Mucosa of descending colon (tissue), 3 donors: Measurements from ENCODE around the gene RGS17. TPM values are rescaled to one million over a fixed set of nuclear protein-coding genes. Genes with fewer than 3 reads are reported as not detected.

Experiments
- ATAC-seq: fragments of 200-7000 bp; cut with Tn5 transposase; one replicate; pipeline ENCODE4 v1.9.1; 2020; ENCODE audit warnings: mild to moderate bottlenecking, moderate library complexity
- DNase-seq, 3 donors: peaks; one replicate each; pipeline ENCODE4 v3.0.0-alpha.2; 2020
- H3K36me3 ChIP-seq: fragments of 200-600 bp; one replicate; pipeline ENCODE4 v1.8.0; 2021; ENCODE audit warnings: low read depth, mild to moderate bottlenecking
- H3K4me1 ChIP-seq: fragments of 200-600 bp; one replicate; pipeline ENCODE4 v1.8.0; 2021; ENCODE audit warnings: low read depth, mild to moderate bottlenecking
- H3K4me3 ChIP-seq: fragments of 200-600 bp; one replicate; pipeline ENCODE4 v1.8.0; 2021; ENCODE audit warnings: mild to moderate bottlenecking
- H3K9me3 ChIP-seq: fragments of 200-600 bp; one replicate; pipeline ENCODE4 v1.8.0; 2021; ENCODE audit warnings: mild to moderate bottlenecking
- intact Hi-C, 2 donors: fragments of 100-400 bp; cut with DNase I in 1 of 2; cut with micrococcal nuclease in 1 of 2; formaldehyde crosslinking; loops; one replicate each; pipeline versions ENCODE4 v1.11.0 to v1.11.1; 2022; cut with DNase I, micrococcal nuclease
- total RNA-seq, 3 donors: library from RNA; stranded (reverse); fragmentation: NEBNext Ultra II Directional in 2 of 3; extraction: Animal tissue kit (Norgen Biotek cat#: 25700) in 2 of 3; gene quantifications; one replicate each; pipeline versions ENCODE4 v1.2.1 to v1.2.4, GENCODE V29; 2021 to 2023
- TF ChIP-seq, protein P1 (sequence below): fragments of 200-600 bp; IDR thresholded peaks from one replicate; pipeline ENCODE4 v1.8.0; 2022; ENCODE audit warnings: antibody characterized with exemption, mild to moderate bottlenecking
- donor health status: DM: no; HTN: no; CAD: no; lungs with moderate emphysema.
- donor health status: DM: no; HTN: no; CAD: no.
- donor health status: DM: no; HTN: yes; CAD: no.

RGS17 gene
- total RNA-seq, 3 donors from 2014 or later, result 0.28 to 0.43 (median 0.43) TPM

DNA sequence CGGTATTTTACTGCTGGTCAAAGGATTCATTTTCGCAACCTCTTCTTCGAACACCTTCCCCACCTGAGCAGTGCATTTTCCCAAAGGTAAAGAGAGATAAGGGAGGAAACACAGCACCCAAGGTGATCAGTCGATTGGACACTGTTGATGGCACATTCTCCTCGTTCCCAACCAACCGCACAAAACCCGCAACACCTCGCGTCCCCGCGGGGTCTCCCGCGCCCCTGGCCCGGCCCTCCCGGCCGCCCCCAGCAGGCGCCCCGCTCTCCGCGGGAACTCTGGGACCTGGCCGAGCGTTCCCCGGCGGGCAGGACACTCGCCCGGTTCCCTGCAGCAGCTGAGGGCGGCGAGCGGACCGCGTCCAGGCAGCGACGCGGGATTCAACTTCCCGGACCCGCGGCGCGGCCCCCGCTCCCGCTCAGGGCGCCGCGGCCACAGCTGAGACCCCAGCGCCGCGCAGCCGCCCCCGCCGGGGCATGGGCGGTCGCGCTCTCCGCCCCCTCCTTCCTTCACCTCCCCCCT is 506 bp downstream of the RGS17 start:
- DNase-seq (no peak), ATAC-seq (peak; percentile 46)
- Histone ChIP-seq H3K4me1 (peaks cover 12% of the 10 kb centered on the region), H3K4me3 (peak overlapping the region; percentile 1), H3K36me3 (no peaks in the 10 kb centered on the region), H3K9me3 (no peaks in the 10 kb centered on the region)
- TF ChIP-seq, protein P1, sequence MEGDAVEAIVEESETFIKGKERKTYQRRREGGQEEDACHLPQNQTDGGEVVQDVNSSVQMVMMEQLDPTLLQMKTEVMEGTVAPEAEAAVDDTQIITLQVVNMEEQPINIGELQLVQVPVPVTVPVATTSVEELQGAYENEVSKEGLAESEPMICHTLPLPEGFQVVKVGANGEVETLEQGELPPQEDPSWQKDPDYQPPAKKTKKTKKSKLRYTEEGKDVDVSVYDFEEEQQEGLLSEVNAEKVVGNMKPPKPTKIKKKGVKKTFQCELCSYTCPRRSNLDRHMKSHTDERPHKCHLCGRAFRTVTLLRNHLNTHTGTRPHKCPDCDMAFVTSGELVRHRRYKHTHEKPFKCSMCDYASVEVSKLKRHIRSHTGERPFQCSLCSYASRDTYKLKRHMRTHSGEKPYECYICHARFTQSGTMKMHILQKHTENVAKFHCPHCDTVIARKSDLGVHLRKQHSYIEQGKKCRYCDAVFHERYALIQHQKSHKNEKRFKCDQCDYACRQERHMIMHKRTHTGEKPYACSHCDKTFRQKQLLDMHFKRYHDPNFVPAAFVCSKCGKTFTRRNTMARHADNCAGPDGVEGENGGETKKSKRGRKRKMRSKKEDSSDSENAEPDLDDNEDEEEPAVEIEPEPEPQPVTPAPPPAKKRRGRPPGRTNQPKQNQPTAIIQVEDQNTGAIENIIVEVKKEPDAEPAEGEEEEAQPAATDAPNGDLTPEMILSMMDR, result no peak
- intact Hi-C loops, result no loop called here

DNA sequence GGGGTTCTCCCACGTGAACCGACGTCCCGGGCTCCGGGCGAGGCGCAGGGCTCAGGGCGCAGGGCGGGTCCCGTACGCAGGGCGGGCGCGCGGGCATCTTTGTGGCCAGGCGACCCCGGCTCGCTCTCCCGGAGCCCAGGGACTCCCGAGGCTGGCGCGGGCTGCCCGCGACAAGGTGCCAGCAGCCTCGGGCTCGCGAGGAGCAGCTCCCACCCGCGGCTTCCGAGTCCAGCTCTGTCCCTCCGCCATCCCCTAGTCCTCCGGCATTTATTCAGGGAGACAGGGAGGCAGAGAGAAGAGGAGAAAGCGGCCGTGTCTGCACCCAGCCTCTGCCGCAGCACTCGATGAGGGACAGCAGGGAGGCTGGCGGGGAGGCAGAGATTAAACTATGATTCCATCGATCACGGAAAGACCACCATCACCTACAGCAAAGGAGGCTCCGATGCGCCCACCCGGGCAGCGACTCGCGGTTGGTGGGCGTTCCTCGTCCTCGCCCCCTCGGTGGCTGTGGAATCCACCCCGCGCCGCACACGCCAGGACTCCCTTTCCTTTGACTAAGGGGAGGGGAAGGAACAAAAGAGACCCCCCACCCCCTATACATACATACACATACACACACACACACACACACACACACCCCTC is 1.1 kb downstream of the RGS17 start:
- TF ChIP-seq, protein P1, result no peak
- peak; percentile 41 for ATAC-seq

DNA sequence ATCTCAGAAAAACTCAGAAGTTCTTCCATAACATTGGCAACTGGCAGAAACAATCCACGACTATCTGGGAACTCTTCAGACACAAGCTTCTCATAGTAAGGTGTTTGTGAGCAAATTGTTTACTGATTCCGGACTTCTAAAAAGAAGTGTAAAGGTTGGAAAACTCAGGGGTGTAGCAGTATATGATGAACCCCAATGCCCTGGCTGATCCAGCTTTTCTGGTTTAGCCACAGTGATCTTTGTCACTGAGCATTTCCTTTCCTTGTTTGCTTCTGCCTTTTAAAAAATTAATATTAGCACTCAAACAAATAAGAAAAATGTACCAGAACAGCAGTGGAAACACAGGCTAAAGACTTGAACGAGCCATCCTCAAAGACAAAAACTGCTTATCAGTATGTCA is 4.9 kb downstream of the RGS17 start:
- H3K36me3 ChIP-seq, result no peaks in the 10 kb centered on the region
- H3K4me3 ChIP-seq, result no peak overlapping the region
- TF ChIP-seq, protein P1, result no peak
- intact Hi-C loops, result no loop called here
- DNase-seq, result no peak
- no peaks in the 10 kb centered on the region for H3K9me3 ChIP-seq
- H3K4me1 ChIP-seq, result peaks cover 18% of the 10 kb centered on the region
- ATAC-seq, result no peak

More for the DNA sequence above, 1.1 kb downstream of the RGS17 start:
- H3K9me3 ChIP-seq, result no peaks in the 10 kb centered on the region
- no peak for DNase-seq
- no peak overlapping the region for H3K4me3 ChIP-seq
- no peaks in the 10 kb centered on the region for H3K36me3 ChIP-seq
- intact Hi-C loops, result no loop called here
- peaks cover 17% of the 10 kb centered on the region for H3K4me1 ChIP-seq

DNA sequence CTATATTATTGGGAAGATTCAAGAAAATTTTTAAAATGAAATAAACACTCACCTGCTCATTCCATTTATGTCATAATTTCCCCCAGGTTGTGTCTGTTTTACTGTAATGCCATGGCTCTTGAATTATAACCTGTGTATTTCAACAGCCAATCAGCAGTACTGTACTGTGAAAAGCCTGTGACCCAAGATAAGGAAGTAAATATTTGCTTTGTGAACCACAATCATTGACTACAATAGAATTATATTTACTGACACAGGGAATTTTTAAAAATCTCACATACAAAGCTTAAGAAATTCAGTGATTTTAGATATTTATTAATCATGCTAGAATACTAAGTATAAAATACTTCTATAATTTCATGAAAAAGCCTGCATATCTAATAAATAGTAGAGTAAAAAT is 6.0 kb downstream of the RGS17 start:
- ATAC-seq, result peak; percentile 89
- Histone ChIP-seq H3K36me3 (no peaks in the 10 kb centered on the region), H3K9me3 (no peaks in the 10 kb centered on the region), H3K4me1 (peaks cover 11% of the 10 kb centered on the region), H3K4me3 (no peak overlapping the region)
- intact Hi-C loops, result no loop called here
- TF ChIP-seq, protein P1, result no peak
- DNase-seq, result no peak

DNA sequence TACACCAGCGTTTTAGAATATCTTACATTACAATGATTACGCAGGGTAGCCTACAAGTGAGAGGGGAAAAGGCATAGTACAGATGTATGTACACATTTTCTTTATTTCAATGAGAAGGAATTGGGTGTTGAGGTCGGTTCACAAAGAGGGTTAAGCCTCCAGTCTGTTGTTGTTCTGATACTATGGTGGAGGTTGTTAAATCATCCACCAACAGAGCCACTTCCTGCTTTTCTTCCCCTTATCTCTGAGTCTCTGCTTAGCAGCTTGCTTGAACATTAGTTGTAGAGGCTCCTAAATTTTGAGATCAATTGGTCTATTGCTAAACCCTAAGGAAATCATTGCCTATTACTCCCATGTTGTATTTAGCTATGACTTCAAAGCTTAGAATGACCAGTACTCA is 7.3 kb downstream of the RGS17 start:
- TF ChIP-seq, protein P1, result no peak
- H3K36me3 ChIP-seq, result no peaks in the 10 kb centered on the region
- intact Hi-C loops, result no loop called here
- no peak overlapping the region for H3K4me3 ChIP-seq
- no peak for DNase-seq
- H3K4me1 ChIP-seq, result peaks cover 7% of the 10 kb centered on the region
- ATAC-seq, result no peak
- no peaks in the 10 kb centered on the region for H3K9me3 ChIP-seq
